BE2C (cell line): ENCODE data around the gene CD160.
"Not testable (repeated sequence)": the region's sequence is repeated elsewhere in the genome, so short reads cannot be mapped to it uniquely, and the experiment has no call there.

Experiments
- DNase-seq: peaks from one replicate; pipeline ENCODE4 v3.0.0-alpha.2; 2020
- H3K27me3 ChIP-seq: fragments of 250-450 bp; sonication (Bioruptor Pico); 2 replicates; pipeline ENCODE4 v1.5.1; 2020; ENCODE audit warnings: mild to moderate bottlenecking
- H3K36me3 ChIP-seq: fragments of 250-450 bp; sonication (Bioruptor Pico); 2 replicates; pipeline ENCODE4 v1.5.1; 2020; ENCODE audit warnings: mild to moderate bottlenecking
- H3K4me1 ChIP-seq: fragments of 250-450 bp; sonication (Bioruptor Pico); 2 replicates; pipeline ENCODE4 v1.5.1; 2020
- H3K4me3 ChIP-seq: 2 replicates; pipeline ENCODE4 v1.5.1; 2011; ENCODE audit warnings: low read depth, low read length
- H3K9me3 ChIP-seq: fragments of 250-450 bp; sonication (Bioruptor Pico); 2 replicates; pipeline ENCODE4 v1.5.1; 2020
- CTCF ChIP-seq: IDR thresholded peaks from 2 replicates; pipeline ENCODE4 v1.5.1; 2012; ENCODE audit warnings: mild to moderate bottlenecking, low read depth, low read length

The CD160 gene

GRCh38 chr1:145765585-145766360, 46.5 kb downstream of the CD160 start:
- not testable (repeated sequence) for H3K27me3 ChIP-seq, H3K4me1 ChIP-seq, H3K9me3 ChIP-seq, DNase-seq, H3K4me3 ChIP-seq
- H3K36me3 ChIP-seq, result peaks cover 29% of the 10 kb centered on the region

- not testable (repeated sequence) for H3K9me3 ChIP-seq, H3K27me3 ChIP-seq, H3K4me3 ChIP-seq, H3K4me1 ChIP-seq, DNase-seq
- peaks cover 26% of the 10 kb centered on the region for H3K36me3 ChIP-seq
Observed at GRCh38 chr1:145766926-145767325, 47.6 kb downstream of the CD160 start.

DNA sequence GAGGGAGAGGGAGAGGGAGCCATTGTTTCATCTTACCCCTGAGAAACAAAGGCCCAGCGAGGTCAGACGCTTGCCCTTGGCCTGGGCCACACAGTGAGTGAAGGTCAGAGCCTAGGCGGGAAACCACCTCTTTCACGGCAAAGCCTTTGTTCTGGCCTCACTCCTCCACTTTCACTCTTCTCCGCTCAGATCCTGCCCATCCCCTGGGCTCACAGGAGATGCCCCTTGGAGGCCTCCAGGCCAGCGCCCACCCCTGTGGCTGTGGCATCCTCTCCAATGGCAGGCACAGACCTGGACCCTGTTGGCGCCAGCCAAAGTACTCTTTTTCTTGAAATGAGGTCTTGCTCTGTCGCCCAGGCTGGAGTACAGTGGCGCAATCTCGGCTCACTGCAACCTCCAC, 48.7 kb downstream of the CD160 start:
- H3K4me3 ChIP-seq, DNase-seq, H3K9me3 ChIP-seq, H3K27me3 ChIP-seq, H3K4me1 ChIP-seq: not testable (repeated sequence)
- H3K36me3 ChIP-seq, result peaks cover 21% of the 10 kb centered on the region

DNA sequence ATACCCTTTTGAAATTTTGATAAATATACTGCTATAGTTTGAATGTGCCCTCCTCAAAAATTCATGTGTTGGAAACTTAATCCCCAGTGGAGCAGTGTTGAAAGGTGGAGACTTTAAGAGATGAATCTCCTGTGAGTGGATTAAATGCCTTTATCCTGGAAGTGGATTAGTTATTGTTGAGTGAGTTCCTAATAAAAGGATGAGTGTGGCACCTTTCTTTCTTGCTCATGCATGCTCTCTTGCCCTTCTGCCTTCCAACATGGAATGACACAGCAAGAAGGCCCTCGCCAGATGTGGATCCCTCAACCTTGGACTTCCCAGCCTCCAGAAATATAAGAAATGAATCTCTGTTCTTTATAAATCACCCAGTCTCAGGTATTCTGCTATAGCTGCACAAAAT, 51.8 kb downstream of the CD160 start:
- Histone ChIP-seq H3K36me3 (peaks cover 19% of the 10 kb centered on the region), H3K27me3 (no peaks in the 10 kb centered on the region), H3K4me1 (no peaks in the 10 kb centered on the region), H3K4me3 (no peak overlapping the region), H3K9me3 (no peaks in the 10 kb centered on the region)
- TF ChIP-seq CTCF, result no peak
- DNase-seq, result no peak

DNA sequence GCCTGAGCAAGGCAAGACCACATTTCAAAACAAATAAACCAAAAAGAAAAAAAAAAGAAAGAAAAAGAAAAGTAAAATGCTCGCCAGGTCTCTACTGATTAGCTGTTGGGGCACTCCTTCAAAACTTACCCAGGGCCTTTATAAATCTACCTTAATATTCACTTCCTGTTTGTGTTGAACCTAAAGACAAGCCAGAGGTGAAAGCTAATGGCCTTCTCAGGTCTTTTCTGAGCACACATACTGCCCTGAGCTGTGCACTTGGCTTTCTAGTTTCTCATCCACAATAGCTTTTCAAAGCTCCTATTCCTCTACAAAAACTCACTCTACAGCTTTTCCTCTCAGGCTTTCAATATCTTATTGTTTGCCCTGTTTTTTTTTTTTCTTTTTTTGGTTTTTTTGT, 54.1 kb downstream of the CD160 start:
- Histone ChIP-seq H3K9me3 (no peaks in the 10 kb centered on the region), H3K36me3 (peaks cover 11% of the 10 kb centered on the region), H3K27me3 (no peaks in the 10 kb centered on the region), H3K4me1 (no peaks in the 10 kb centered on the region), H3K4me3 (no peak overlapping the region)
- no peak for TF ChIP-seq CTCF
- DNase-seq, result no peak

DNA sequence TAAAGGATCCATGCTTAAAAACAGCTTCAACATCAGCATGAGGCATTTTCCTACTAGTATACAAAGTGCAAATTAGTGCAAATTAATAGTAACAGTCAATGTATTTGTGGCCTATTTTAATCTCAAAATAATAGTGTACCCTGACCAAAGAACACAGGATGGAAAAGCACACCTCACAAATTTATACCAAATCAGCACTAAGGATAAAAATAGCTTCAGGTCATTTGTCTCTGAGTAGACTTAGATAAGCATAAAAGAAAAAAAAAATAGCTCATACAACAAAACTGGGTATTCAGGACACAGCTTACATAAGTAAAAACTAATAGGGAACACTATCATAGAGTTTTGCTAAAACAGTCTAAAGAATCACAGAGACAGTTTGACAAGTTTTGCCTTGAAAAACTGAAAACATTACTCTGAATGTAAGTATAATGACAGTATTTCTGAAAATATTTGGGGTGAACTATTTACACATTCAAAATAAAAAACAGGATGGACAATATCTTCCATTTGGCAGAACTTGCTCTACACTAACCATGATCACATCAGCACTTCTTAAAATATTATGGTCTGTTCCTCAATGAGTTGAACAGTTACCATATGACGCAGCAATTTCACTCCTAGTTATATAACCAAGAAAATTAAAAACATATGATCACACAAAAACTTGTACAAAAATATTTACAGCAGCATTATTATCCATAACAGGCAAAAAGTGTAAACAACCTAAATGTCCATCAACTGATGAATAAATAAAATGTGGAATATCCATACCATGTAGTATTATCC, 58.3 kb downstream of the CD160 start:
- no peak for TF ChIP-seq CTCF
- no peak overlapping the region for H3K4me3 ChIP-seq
- DNase-seq, result no peak
- no peaks in the 10 kb centered on the region for H3K4me1 ChIP-seq
- H3K27me3 ChIP-seq, result no peaks in the 10 kb centered on the region
- H3K36me3 ChIP-seq, result peaks cover 3% of the 10 kb centered on the region; the same call in 1 of the 2 replicates
- no peaks in the 10 kb centered on the region for H3K9me3 ChIP-seq

- Histone ChIP-seq H3K27me3 (no peaks in the 10 kb centered on the region), H3K4me1 (no peaks in the 10 kb centered on the region), H3K4me3 (no peak overlapping the region), H3K9me3 (no peaks in the 10 kb centered on the region), H3K36me3 (peaks cover 3% of the 10 kb centered on the region; the same call in 1 of the 2 replicates)
- no peak for TF ChIP-seq CTCF
- DNase-seq, result no peak
Observed at GRCh38 chr1:145778146-145778540, 58.8 kb downstream of the CD160 start.
